Gastrocnemius medialis (tissue), 4 donors: ENCODE measurements around the gene CTNNA2.

Source experiments
- POLR2A ChIP-seq, 2 donors: fragments of 450-650 bp; IDR thresholded peaks; one replicate each; pipeline ENCODE4 v1.6.1; 2017; ENCODE audit warnings: antibody characterized with exemption in 2 of 2, mild to moderate bottlenecking in 2 of 2, moderate library complexity in 2 of 2
- TF ChIP-seq, protein P1 (sequence below), 5 experiments: fragments of 450-650 bp in 3 of 5; fragments of 200-600 bp in 2 of 5; sonication (generic) in 2 of 5; IDR thresholded peaks in 4 of 5; conservative IDR thresholded peaks in 1 of 5; 1 replicate in 4 of 5; 2 replicates in 1 of 5; pipeline ENCODE4 v1.5.1; 2016 to 2019; ENCODE audit warnings: antibody characterized with exemption in 5 of 5, mild to moderate bottlenecking in 3 of 5, moderate library complexity in 3 of 5

GRCh38 chr2:79513711-79514110 lies 860 bp downstream of the CTNNA2 start:
- TF ChIP-seq, protein P1, sequence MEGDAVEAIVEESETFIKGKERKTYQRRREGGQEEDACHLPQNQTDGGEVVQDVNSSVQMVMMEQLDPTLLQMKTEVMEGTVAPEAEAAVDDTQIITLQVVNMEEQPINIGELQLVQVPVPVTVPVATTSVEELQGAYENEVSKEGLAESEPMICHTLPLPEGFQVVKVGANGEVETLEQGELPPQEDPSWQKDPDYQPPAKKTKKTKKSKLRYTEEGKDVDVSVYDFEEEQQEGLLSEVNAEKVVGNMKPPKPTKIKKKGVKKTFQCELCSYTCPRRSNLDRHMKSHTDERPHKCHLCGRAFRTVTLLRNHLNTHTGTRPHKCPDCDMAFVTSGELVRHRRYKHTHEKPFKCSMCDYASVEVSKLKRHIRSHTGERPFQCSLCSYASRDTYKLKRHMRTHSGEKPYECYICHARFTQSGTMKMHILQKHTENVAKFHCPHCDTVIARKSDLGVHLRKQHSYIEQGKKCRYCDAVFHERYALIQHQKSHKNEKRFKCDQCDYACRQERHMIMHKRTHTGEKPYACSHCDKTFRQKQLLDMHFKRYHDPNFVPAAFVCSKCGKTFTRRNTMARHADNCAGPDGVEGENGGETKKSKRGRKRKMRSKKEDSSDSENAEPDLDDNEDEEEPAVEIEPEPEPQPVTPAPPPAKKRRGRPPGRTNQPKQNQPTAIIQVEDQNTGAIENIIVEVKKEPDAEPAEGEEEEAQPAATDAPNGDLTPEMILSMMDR (IDR thresholded peaks at IDR 0.05 in 4 of 5, conservative IDR thresholded peaks at IDR 0.05 in 1 of 5): no peak
- no peak for TF ChIP-seq POLR2A (IDR thresholded peaks at IDR 0.05)
